Measurements from ENCODE around the gene GALNT14. TPM values are rescaled to one million over a fixed set of nuclear protein-coding genes. Genes with fewer than 3 reads are reported as not detected.

Gene GALNT14
- total and polyA plus RNA-seq, 10 of the 15 experiments (the other 5 are each of a cell fraction or from before 2014, with no cell fraction given) = 3.7 to 17.8 (median 6.0) TPM

DNA sequence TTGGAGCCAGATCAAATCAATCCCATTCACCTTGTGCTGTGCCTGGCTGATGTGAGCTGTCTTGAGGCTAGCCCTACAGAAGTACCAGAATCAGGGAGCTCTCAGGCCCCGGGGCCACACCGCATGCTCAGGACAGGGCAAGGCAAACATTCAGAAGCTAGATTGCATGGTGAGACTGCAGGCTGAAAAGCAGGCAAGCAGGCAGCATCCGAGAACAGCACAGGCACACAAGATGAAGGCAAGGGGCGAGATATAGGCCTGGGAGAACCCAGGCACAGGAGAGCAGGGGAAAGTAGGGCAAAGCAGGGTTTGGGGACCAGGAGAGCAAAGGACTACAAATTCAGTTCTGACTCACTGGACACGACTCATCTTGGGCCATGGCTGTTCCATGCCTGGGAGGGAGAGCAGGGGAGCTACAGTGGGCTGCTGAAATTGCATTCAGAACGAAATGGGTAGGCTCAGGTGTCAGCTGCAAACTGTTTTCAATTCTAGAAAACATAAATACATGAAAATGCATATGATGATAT, 59.6 kb downstream of the GALNT14 start:
- TF ChIP-seq ZBED1 (IDR thresholded peaks at IDR 0.05; ENCODE audit: borderline replicate concordance) (no peak), JUND (IDR thresholded peaks at IDR 0.05; ENCODE audit: low read depth, low read length) (no peak), WRNIP1 (IDR thresholded peaks at IDR 0.05; ENCODE audit: borderline replicate concordance, low read depth, low read length) (no peak)
- ChIA-PET SMC1A (ENCODE audit: uncharacterized antibody, unreplicated experiment) (no interaction called here), POLR2A (no interaction called here), CTCF (interaction anchor here (1.0 kb wide), 1 partner anchor 251 kb away, joined by 3 read pairs; no protein-coding TSS in a partner anchor), RAD21 (ENCODE audit: unreplicated experiment) (no interaction called here)
- intact Hi-C loops (cut with micrococcal nuclease; ENCODE audit: unreplicated experiment) = no loop called here
- Histone ChIP-seq H3K9ac (ENCODE audit: control insufficient read depth, insufficient read depth, low read length) (no peak overlapping the region), H3K4me3 (no peak overlapping the region), H3K9me3 (replicated peaks; ENCODE audit: control insufficient read depth, insufficient read depth, low read length) (no peaks in the 10 kb centered on the region), H3K27ac (ENCODE audit: control insufficient read depth, insufficient read depth) (no peak overlapping the region), H3K4me2 (ENCODE audit: control insufficient read depth, insufficient read depth) (no peak overlapping the region), H3K27me3 (replicated peaks in 1 of 2; ENCODE audit: control insufficient read depth in 2 of 2, insufficient read depth in 2 of 2, low read length in 1 of 2) (no peaks in the 10 kb centered on the region), H3K79me2 (ENCODE audit: control insufficient read depth, insufficient read depth, low read length) (no peaks in the 10 kb centered on the region), H2AFZ (ENCODE audit: control insufficient read depth, low read depth, low read length) (no peak overlapping the region), H3K36me3 (ENCODE audit: control insufficient read depth in 2 of 2, insufficient read depth in 2 of 2, low read length in 1 of 2) (no peaks in the 10 kb centered on the region), H3K4me1 (ENCODE audit: control insufficient read depth, insufficient read depth, low read length) (no peaks in the 10 kb centered on the region), H4K20me1 (ENCODE audit: control insufficient read depth, insufficient read depth) (no peaks in the 10 kb centered on the region)
- WGBS (ENCODE audit: insufficient coverage, insufficient replicate concordance, low lambda C conversion rate, missing lambda C conversion rate) = 12% methylated on average over 6 of the region's 6 CpGs
- ATAC-seq (no peak), FAIRE-seq (no peak), DNase-seq (ENCODE audit: low read depth, low spot score) (no peak)
- no TSS peak for BruUV-seq (replicated peaks)
- in situ Hi-C loops (cut with MboI) = no loop called here

DNA sequence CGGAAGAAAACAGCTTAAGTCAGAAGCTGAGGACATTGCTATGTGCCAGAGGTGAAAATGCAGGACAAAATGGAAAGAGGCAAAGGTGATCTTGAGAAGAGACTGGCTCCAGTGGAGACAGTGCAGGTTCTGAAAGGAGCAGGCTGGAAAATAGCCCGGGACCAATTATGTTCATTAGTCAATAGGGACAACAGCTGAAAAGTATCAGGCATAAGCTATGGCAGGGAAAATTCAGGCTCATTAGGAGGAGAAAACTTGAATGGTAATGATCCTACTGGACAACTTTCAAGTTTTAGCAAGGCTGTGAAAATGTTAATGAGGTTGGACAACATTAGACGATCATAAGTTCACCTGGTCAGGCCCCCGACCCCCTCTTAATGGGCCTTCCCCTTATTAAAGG, 60.2 kb downstream of the GALNT14 start:
- in situ Hi-C loops (cut with MboI) = no loop called here
- H3K4me3 ChIP-seq = no peak overlapping the region
- no peaks in the 10 kb centered on the region for H3K27me3 ChIP-seq (replicated peaks in 1 of 2; ENCODE audit: control insufficient read depth in 2 of 2, insufficient read depth in 2 of 2, low read length in 1 of 2)
- H3K36me3 ChIP-seq (ENCODE audit: control insufficient read depth in 2 of 2, insufficient read depth in 2 of 2, low read length in 1 of 2) = no peaks in the 10 kb centered on the region
- ChIA-PET POLR2A (no interaction called here), SMC1A (ENCODE audit: uncharacterized antibody, unreplicated experiment) (interaction anchor here (1.2 kb wide), 1 partner anchor 9 kb away, joined by 3 read pairs; no protein-coding TSS in a partner anchor), RAD21 (ENCODE audit: unreplicated experiment) (no interaction called here), CTCF (no interaction called here)
- no peaks in the 10 kb centered on the region for H3K9me3 ChIP-seq (replicated peaks; ENCODE audit: control insufficient read depth, insufficient read depth, low read length)
- no peak overlapping the region for H3K4me2 ChIP-seq (ENCODE audit: control insufficient read depth, insufficient read depth)
- H2AFZ ChIP-seq (ENCODE audit: control insufficient read depth, low read depth, low read length) = no peak overlapping the region
- H4K20me1 ChIP-seq (ENCODE audit: control insufficient read depth, insufficient read depth) = no peaks in the 10 kb centered on the region
- H3K4me1 ChIP-seq (ENCODE audit: control insufficient read depth, insufficient read depth, low read length) = no peaks in the 10 kb centered on the region
- intact Hi-C loops (cut with micrococcal nuclease; ENCODE audit: unreplicated experiment) = no loop called here
- WGBS (ENCODE audit: insufficient coverage, insufficient replicate concordance, low lambda C conversion rate, missing lambda C conversion rate) = 30% methylated on average over 4 of the region's 4 CpGs
- no peak for FAIRE-seq
- ATAC-seq = no peak
- H3K9ac ChIP-seq (ENCODE audit: control insufficient read depth, insufficient read depth, low read length) = no peak overlapping the region
- H3K79me2 ChIP-seq (ENCODE audit: control insufficient read depth, insufficient read depth, low read length) = no peaks in the 10 kb centered on the region
- H3K27ac ChIP-seq (ENCODE audit: control insufficient read depth, insufficient read depth) = no peak overlapping the region
- no TSS peak for BruUV-seq (replicated peaks)
- no peak for DNase-seq (ENCODE audit: low read depth, low spot score)
- no peak for TF ChIP-seq RB1 (IDR thresholded peaks at IDR 0.05; ENCODE audit: borderline replicate concordance)
- no peak for TF ChIP-seq ZNF622 (IDR thresholded peaks at IDR 0.05)
- TF ChIP-seq, protein P1, sequence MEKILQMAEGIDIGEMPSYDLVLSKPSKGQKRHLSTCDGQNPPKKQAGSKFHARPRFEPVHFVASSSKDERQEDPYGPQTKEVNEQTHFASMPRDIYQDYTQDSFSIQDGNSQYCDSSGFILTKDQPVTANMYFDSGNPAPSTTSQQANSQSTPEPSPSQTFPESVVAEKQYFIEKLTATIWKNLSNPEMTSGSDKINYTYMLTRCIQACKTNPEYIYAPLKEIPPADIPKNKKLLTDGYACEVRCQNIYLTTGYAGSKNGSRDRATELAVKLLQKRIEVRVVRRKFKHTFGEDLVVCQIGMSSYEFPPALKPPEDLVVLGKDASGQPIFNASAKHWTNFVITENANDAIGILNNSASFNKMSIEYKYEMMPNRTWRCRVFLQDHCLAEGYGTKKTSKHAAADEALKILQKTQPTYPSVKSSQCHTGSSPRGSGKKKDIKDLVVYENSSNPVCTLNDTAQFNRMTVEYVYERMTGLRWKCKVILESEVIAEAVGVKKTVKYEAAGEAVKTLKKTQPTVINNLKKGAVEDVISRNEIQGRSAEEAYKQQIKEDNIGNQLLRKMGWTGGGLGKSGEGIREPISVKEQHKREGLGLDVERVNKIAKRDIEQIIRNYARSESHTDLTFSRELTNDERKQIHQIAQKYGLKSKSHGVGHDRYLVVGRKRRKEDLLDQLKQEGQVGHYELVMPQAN (conservative IDR thresholded peaks at IDR 0.05) = no peak
- TF ChIP-seq, protein P2, sequence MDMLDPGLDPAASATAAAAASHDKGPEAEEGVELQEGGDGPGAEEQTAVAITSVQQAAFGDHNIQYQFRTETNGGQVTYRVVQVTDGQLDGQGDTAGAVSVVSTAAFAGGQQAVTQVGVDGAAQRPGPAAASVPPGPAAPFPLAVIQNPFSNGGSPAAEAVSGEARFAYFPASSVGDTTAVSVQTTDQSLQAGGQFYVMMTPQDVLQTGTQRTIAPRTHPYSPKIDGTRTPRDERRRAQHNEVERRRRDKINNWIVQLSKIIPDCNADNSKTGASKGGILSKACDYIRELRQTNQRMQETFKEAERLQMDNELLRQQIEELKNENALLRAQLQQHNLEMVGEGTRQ (IDR thresholded peaks at IDR 0.05; ENCODE audit: borderline replicate concordance, low read depth, low read length) = no peak
- TF ChIP-seq, protein P3, sequence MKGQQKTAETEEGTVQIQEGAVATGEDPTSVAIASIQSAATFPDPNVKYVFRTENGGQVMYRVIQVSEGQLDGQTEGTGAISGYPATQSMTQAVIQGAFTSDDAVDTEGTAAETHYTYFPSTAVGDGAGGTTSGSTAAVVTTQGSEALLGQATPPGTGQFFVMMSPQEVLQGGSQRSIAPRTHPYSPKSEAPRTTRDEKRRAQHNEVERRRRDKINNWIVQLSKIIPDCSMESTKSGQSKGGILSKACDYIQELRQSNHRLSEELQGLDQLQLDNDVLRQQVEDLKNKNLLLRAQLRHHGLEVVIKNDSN (IDR thresholded peaks at IDR 0.05; ENCODE audit: borderline replicate concordance, extremely low read length, insufficient read depth, low read depth, low read length) = no peak
- no peak for TF ChIP-seq PML (IDR thresholded peaks at IDR 0.05; ENCODE audit: low read length)
- TF ChIP-seq YY1 (IDR thresholded peaks at IDR 0.05; ENCODE audit: low read depth, low read length) = no peak
- no peak for TF ChIP-seq CHD1 (IDR thresholded peaks at IDR 0.05; ENCODE audit: low read depth, low read length)
- TF ChIP-seq EED (IDR thresholded peaks at IDR 0.05; ENCODE audit: low read depth) = no peak
- TF ChIP-seq POU2F2 (IDR thresholded peaks at IDR 0.05; ENCODE audit: borderline replicate concordance, low read depth, low read length) = no peak
- TF ChIP-seq YBX1 (IDR thresholded peaks at IDR 0.05) = no peak
- TF ChIP-seq SPI1 (IDR thresholded peaks at IDR 0.05; ENCODE audit: borderline replicate concordance, insufficient read depth, low read depth, low read length) = no peak
- TF ChIP-seq SREBF1 (IDR thresholded peaks at IDR 0.05; ENCODE audit: low read length) = no peak
